Hematopoietic multipotent progenitor cell treated with erythropoietin and hydrocortisone succinate and interleukin-3 and kit ligand, for 4 days (in vitro differentiated cells): ENCODE data around the gene DNMT1.
"Not testable (repeated sequence)": the region's sequence is repeated elsewhere in the genome, so short reads cannot be mapped to it uniquely, and the experiment has no call there.

Experiments used
- DNase-seq: peaks from one replicate; pipeline ENCODE4 v3.0.0-alpha.2; 2015

The DNMT1 gene

GRCh38 chr19:10182076-10182475, 12.7 kb downstream of the DNMT1 start:
- no peak for DNase-seq

- DNase-seq, result no peak
These were observed 14.3 kb downstream of the DNMT1 start for GRCh38 chr19:10180459-10180858.

GRCh38 chr19:10180024-10180423, 14.7 kb downstream of the DNMT1 start:
- not testable (repeated sequence) for DNase-seq

- no peak for DNase-seq
These were observed 21.2 kb downstream of the DNMT1 start for GRCh38 chr19:10173527-10173926.

GRCh38 chr19:10168386-10168948, 26.3 kb downstream of the DNMT1 start:
- no peak for DNase-seq

GRCh38 chr19:10167459-10167858, 27.3 kb downstream of the DNMT1 start:
- DNase-seq, result no peak

- not testable (repeated sequence) for DNase-seq
These were observed 28.3 kb downstream of the DNMT1 start for GRCh38 chr19:10166501-10166900.

GRCh38 chr19:10166046-10166445, 28.7 kb downstream of the DNMT1 start:
- no peak for DNase-seq

GRCh38 chr19:10163536-10163935, 31.2 kb downstream of the DNMT1 start:
- DNase-seq, result no peak

GRCh38 chr19:10159610-10160009, 35.1 kb downstream of the DNMT1 start:
- DNase-seq, result no peak

GRCh38 chr19:10158485-10158884, 36.3 kb downstream of the DNMT1 start:
- no peak for DNase-seq

GRCh38 chr19:10158071-10158470, 36.7 kb downstream of the DNMT1 start:
- no peak for DNase-seq

- no peak for DNase-seq
These were observed 38.9 kb downstream of the DNMT1 start for GRCh38 chr19:10155839-10156238.

- no peak for DNase-seq
These were observed 42.7 kb downstream of the DNMT1 start for GRCh38 chr19:10152100-10152499.

- DNase-seq, result no peak
These were observed 43.2 kb downstream of the DNMT1 start for GRCh38 chr19:10151521-10151920.

- no peak for DNase-seq
These were observed 45.3 kb downstream of the DNMT1 start for GRCh38 chr19:10149427-10149826.

- DNase-seq, result no peak
These were observed 48.6 kb downstream of the DNMT1 start for GRCh38 chr19:10146142-10146541.

- no peak for DNase-seq
These were observed 49.7 kb downstream of the DNMT1 start for GRCh38 chr19:10145031-10145430.

- DNase-seq, result no peak
These were observed 50.4 kb downstream of the DNMT1 start for GRCh38 chr19:10144361-10144760.

- DNase-seq, result no peak
These were observed 51.1 kb downstream of the DNMT1 start for GRCh38 chr19:10143681-10144080.

- DNase-seq, result no peak
These were observed 51.9 kb downstream of the DNMT1 start for GRCh38 chr19:10142701-10143375.

- DNase-seq, result no peak
These were observed 52.8 kb downstream of the DNMT1 start for GRCh38 chr19:10141973-10142372.

GRCh38 chr19:10141479-10141878, 53.3 kb downstream of the DNMT1 start:
- DNase-seq, result no peak

GRCh38 chr19:10139952-10140351, 54.8 kb downstream of the DNMT1 start:
- DNase-seq, result no peak
